ENCODE measurements around the gene CAMTA1.

GRCh38 chr1:7389201-7389905, 604.1 kb downstream of the CAMTA1 start:
- TF ChIP-seq CTCF (IDR thresholded peaks at IDR 0.05) (no peak), POLR2A (IDR thresholded peaks at IDR 0.05) (no peak), POLR2AphosphoS5 (IDR thresholded peaks at IDR 0.05) (no peak)

Measured in prostate gland (tissue), 2 donors.